ENCODE results near the gene GMDS.

GMDS gene

DNA sequence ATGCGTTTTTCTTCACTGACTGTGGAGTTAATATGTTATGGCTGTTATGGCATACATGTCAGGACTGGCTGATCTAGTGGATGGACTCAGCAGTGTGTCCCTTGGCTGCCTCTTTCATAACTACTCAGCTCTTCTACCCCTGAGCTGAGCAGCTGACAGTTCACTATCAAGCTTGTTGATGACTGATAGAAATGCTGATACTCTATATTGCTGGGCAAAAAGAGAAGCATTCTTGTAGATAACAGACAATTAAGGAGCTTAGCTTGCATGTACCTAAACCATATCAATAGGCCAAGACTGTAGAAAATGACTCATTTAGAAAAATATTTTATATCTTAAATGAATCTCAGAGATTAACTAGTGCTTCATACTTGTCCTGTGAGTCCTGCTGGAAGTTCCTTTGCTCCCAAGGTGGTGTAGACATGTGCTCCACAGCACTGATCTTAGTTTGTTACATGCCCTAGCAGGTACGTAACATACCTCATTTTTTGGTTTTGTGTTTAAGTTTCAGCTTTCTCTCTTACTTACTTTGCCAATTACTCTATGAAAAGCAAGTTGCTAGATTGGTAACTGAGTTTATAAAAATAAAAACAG, 236.9 kb downstream of the GMDS start:
- peaks cover 0 to 6% (median 0%) of the 10 kb centered on the region in 3 donors for H3K36me3 ChIP-seq
- H3K27me3 ChIP-seq = no peaks in the 10 kb centered on the region
- intact Hi-C loops (cut with DNase I; ENCODE audit: low total_unique reads) = no loop called here
- H3K4me3 ChIP-seq = no peak overlapping the region
- no peak for DNase-seq
- H3K27ac ChIP-seq = no peak overlapping the region
- TF ChIP-seq, protein P1, sequence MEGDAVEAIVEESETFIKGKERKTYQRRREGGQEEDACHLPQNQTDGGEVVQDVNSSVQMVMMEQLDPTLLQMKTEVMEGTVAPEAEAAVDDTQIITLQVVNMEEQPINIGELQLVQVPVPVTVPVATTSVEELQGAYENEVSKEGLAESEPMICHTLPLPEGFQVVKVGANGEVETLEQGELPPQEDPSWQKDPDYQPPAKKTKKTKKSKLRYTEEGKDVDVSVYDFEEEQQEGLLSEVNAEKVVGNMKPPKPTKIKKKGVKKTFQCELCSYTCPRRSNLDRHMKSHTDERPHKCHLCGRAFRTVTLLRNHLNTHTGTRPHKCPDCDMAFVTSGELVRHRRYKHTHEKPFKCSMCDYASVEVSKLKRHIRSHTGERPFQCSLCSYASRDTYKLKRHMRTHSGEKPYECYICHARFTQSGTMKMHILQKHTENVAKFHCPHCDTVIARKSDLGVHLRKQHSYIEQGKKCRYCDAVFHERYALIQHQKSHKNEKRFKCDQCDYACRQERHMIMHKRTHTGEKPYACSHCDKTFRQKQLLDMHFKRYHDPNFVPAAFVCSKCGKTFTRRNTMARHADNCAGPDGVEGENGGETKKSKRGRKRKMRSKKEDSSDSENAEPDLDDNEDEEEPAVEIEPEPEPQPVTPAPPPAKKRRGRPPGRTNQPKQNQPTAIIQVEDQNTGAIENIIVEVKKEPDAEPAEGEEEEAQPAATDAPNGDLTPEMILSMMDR (IDR thresholded peaks at IDR 0.05) = no peak
- no peaks in the 10 kb centered on the region for H3K9me3 ChIP-seq
- H3K4me1 ChIP-seq = no peaks in the 10 kb centered on the region

DNA sequence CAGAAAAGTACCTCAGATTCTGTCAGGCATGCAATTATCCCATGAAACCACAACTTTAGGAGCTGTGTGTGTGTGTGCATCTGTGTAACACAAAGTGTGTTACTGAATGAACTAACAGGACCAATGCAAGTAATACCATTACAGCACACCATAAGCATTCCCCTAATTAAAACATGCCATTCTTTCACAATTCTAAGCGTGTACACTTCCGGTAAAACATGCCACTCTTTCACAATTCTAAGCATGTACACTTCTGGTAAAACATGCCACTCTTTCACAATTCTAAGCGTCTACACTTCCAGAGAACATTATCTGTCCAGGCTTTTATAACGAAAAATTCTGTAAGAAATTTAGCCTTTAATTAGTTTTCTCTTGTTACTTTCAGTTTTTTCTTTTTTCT, 238.2 kb downstream of the GMDS start:
- no peaks in the 10 kb centered on the region for H3K4me1 ChIP-seq
- no peaks in the 10 kb centered on the region for H3K9me3 ChIP-seq
- no peaks in the 10 kb centered on the region for H3K27me3 ChIP-seq
- intact Hi-C loops (cut with DNase I; ENCODE audit: low total_unique reads) = no loop called here
- no peak overlapping the region for H3K4me3 ChIP-seq
- no peak overlapping the region for H3K27ac ChIP-seq
- TF ChIP-seq, protein P1 (IDR thresholded peaks at IDR 0.05) = no peak
- H3K36me3 ChIP-seq = peaks cover 0 to 6% (median 0%) of the 10 kb centered on the region in 3 donors
- DNase-seq = no peak

DNA sequence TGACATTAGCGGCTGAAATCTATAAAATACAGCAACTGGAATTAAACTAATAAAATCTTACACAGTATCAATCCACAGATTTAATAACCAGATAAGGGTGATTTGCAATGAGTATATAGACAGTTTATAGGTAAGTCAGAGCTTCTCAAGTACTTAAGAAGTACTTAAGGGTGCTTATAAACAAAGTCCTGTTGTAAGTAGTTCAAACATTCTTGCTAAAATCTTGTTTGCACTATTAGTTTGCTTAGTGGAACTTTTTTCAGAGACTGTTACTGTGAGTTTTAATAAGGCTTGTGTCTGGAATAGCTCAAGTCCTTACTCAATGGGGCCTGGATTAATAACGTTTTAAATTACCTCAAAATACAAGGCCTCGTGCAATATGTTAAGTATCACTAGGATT, 240.5 kb downstream of the GMDS start:
- TF ChIP-seq, protein P1 (IDR thresholded peaks at IDR 0.05) = no peak
- Histone ChIP-seq H3K9me3 (no peaks in the 10 kb centered on the region), H3K4me1 (no peaks in the 10 kb centered on the region), H3K27ac (no peak overlapping the region), H3K27me3 (no peaks in the 10 kb centered on the region), H3K4me3 (no peak overlapping the region), H3K36me3 (peaks cover 0 to 4% (median 0%) of the 10 kb centered on the region in 3 donors)
- intact Hi-C loops (cut with DNase I; ENCODE audit: low total_unique reads) = no loop called here
- no peak for DNase-seq

DNA sequence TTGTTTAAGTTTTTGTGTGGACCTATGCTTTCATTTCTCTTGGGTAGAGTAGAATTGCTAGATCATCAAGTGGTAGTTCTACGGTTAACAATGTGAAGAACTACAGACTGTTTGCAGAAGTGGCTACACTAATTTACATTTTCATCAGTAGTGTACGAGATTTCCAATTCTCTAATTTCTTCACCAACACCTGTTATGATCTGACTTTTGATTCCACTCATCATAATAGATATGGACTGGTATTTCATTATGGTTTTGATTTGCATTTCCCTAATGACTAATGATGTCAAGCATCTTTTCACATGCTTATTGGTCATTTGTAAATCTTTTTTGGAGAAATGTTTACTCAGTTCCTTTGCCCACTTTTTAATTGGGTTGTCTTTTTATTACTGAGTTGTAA, 244.4 kb downstream of the GMDS start:
- Histone ChIP-seq H3K36me3 (no peaks in the 10 kb centered on the region), H3K4me1 (no peaks in the 10 kb centered on the region), H3K9me3 (no peaks in the 10 kb centered on the region), H3K4me3 (no peak overlapping the region), H3K27ac (no peak overlapping the region), H3K27me3 (no peaks in the 10 kb centered on the region)
- DNase-seq = no peak
- intact Hi-C loops (cut with DNase I; ENCODE audit: low total_unique reads) = no loop called here
- TF ChIP-seq, protein P1 (IDR thresholded peaks at IDR 0.05) = no peak

DNA sequence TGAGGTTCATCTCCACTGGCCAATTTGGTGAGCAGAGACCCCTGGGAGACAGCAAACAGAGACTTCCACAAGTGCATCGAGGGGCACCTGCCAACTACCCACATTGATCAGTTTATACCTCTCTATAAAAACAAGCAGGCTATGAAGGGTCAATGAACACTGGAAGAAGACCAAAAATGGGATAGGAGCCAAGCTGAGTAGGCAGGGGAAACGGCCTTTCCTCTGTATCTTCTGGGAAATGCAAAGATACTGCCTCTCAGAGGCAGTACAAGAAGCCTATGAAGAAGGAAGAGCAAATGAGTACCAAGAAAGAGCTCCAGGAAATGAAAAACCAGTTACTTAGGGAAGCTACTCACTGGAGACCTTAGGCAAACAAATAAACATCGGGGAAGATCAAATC, 247.7 kb downstream of the GMDS start:
- no peaks in the 10 kb centered on the region for H3K36me3 ChIP-seq
- intact Hi-C loops (cut with DNase I; ENCODE audit: low total_unique reads) = no loop called here
- no peak overlapping the region for H3K27ac ChIP-seq
- H3K4me3 ChIP-seq = no peak overlapping the region
- no peaks in the 10 kb centered on the region for H3K4me1 ChIP-seq
- no peaks in the 10 kb centered on the region for H3K27me3 ChIP-seq
- no peaks in the 10 kb centered on the region for H3K9me3 ChIP-seq
- DNase-seq = no peak
- TF ChIP-seq, protein P1 (IDR thresholded peaks at IDR 0.05) = no peak

DNA sequence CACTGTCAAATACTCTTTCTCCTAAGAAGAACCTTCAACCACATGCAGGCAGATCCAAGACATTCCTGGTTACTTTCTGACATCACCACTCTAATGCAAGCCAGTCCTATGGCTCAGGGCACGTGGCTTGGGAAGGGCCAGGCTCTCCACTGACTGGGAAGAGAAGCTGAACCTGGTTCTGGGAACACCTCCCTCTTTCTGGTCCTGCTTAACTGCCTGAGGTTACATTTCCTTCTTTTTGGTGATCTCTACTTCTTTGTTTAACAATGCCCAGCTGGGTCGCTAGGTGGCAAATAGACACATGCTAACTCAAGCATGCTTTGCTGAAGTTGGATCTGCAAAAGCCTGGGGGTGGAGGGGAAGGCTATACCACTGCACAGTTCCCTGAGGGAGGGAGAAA, 249.8 kb downstream of the GMDS start:
- TF ChIP-seq, protein P1 (IDR thresholded peaks at IDR 0.05) = no peak
- no peaks in the 10 kb centered on the region for H3K36me3 ChIP-seq
- H3K9me3 ChIP-seq = no peaks in the 10 kb centered on the region
- intact Hi-C loops (cut with DNase I; ENCODE audit: low total_unique reads) = no loop called here
- no peak overlapping the region for H3K4me3 ChIP-seq
- no peak for DNase-seq
- H3K4me1 ChIP-seq = no peaks in the 10 kb centered on the region
- H3K27me3 ChIP-seq = no peaks in the 10 kb centered on the region
- no peak overlapping the region for H3K27ac ChIP-seq

Data from tibial artery (tissue), 4 donors.